ENCODE results near the gene CRNN. TPM values are rescaled to one million over a fixed set of nuclear protein-coding genes. Genes with fewer than 3 reads are reported as not detected.

CRNN gene
- total RNA-seq, 2 donors from 2014 or later, result not detected

GRCh38 chr1:152448496-152448895 is 34.4 kb upstream of the CRNN start:
- Histone ChIP-seq H3K36me3 (no peaks in the 10 kb centered on the region), H3K27me3 (replicated peaks; ENCODE audit: insufficient read depth) (no peaks in the 10 kb centered on the region), H3K27ac (no peak overlapping the region), H3K9me3 (no peaks in the 10 kb centered on the region), H3K4me1 (ENCODE audit: control insufficient read depth in 1 of 2, low read depth in 2 of 2) (no peaks in the 10 kb centered on the region), H3K4me3 (no peak overlapping the region)
- DNase-seq (ENCODE audit: low spot score), result no peak
- ATAC-seq (ENCODE audit: insufficient number of reproducible peaks, low FRiP score, low read depth), result no peak
- TF ChIP-seq CTCF (IDR thresholded peaks at IDR 0.05), result no peak

- Histone ChIP-seq H3K4me1 (ENCODE audit: control insufficient read depth in 1 of 2, low read depth in 2 of 2) (peaks cover 0 to 1% of the 10 kb centered on the region in 2 donors), H3K36me3 (no peaks in the 10 kb centered on the region), H3K27ac (no peak overlapping the region), H3K4me3 (no peak overlapping the region), H3K9me3 (no peaks in the 10 kb centered on the region), H3K27me3 (replicated peaks; ENCODE audit: insufficient read depth) (no peaks in the 10 kb centered on the region)
- DNase-seq (ENCODE audit: low spot score) (no peak), ATAC-seq (ENCODE audit: insufficient number of reproducible peaks, low FRiP score, low read depth) (no peak)
- no peak for TF ChIP-seq CTCF (IDR thresholded peaks at IDR 0.05)
Measured at GRCh38 chr1:152448095-152448494, 34.0 kb upstream of the CRNN start.

GRCh38 chr1:152447484-152447883 is 33.4 kb upstream of the CRNN start:
- H3K27me3 ChIP-seq (replicated peaks; ENCODE audit: insufficient read depth), result no peaks in the 10 kb centered on the region
- no peak for DNase-seq (ENCODE audit: low spot score)
- no peak for ATAC-seq (ENCODE audit: insufficient number of reproducible peaks, low FRiP score, low read depth)
- H3K4me1 ChIP-seq (ENCODE audit: control insufficient read depth in 1 of 2, low read depth in 2 of 2), result peaks cover 3 to 7% of the 10 kb centered on the region in 2 donors
- no peaks in the 10 kb centered on the region for H3K36me3 ChIP-seq
- no peak overlapping the region for H3K4me3 ChIP-seq
- H3K9me3 ChIP-seq, result no peaks in the 10 kb centered on the region
- TF ChIP-seq CTCF (IDR thresholded peaks at IDR 0.05), result no peak
- H3K27ac ChIP-seq, result no peak overlapping the region

GRCh38 chr1:152444045-152444444 is 30.0 kb upstream of the CRNN start:
- H3K4me3 ChIP-seq, result no peak overlapping the region
- H3K36me3 ChIP-seq, result no peaks in the 10 kb centered on the region
- H3K9me3 ChIP-seq, result no peaks in the 10 kb centered on the region
- no peaks in the 10 kb centered on the region for H3K27me3 ChIP-seq (replicated peaks; ENCODE audit: insufficient read depth)
- DNase-seq (ENCODE audit: low spot score), result no peak
- ATAC-seq (ENCODE audit: insufficient number of reproducible peaks, low FRiP score, low read depth), result no peak
- H3K4me1 ChIP-seq (ENCODE audit: control insufficient read depth in 1 of 2, low read depth in 2 of 2), result peaks cover 4 to 15% of the 10 kb centered on the region in 2 donors
- H3K27ac ChIP-seq, result no peak overlapping the region
- no peak for TF ChIP-seq CTCF (IDR thresholded peaks at IDR 0.05)

- H3K4me1 ChIP-seq (ENCODE audit: control insufficient read depth in 1 of 2, low read depth in 2 of 2), result peaks cover 4 to 15% of the 10 kb centered on the region in 2 donors
- H3K9me3 ChIP-seq, result no peaks in the 10 kb centered on the region
- no peak for TF ChIP-seq CTCF (IDR thresholded peaks at IDR 0.05)
- no peaks in the 10 kb centered on the region for H3K36me3 ChIP-seq
- H3K4me3 ChIP-seq, result no peak overlapping the region
- no peak overlapping the region for H3K27ac ChIP-seq
- DNase-seq (ENCODE audit: low spot score), result no peak
- no peaks in the 10 kb centered on the region for H3K27me3 ChIP-seq (replicated peaks; ENCODE audit: insufficient read depth)
- no peak for ATAC-seq (ENCODE audit: insufficient number of reproducible peaks, low FRiP score, low read depth)
Measured at GRCh38 chr1:152442765-152443164, 28.7 kb upstream of the CRNN start.

All from thoracic aorta (tissue), 2 donors.